Parathyroid adenoma (tissue), 2 donors: ENCODE results near the gene FRMD4A.

Experiments used
- H2AFZ ChIP-seq: fragments of 300-600 bp; sonication (generic); one replicate; pipeline ENCODE4 v1.7.0; 2017; ENCODE audit warnings: antibody characterized with exemption, mild to moderate bottlenecking
- H3K27ac ChIP-seq: fragments of 300-600 bp; sonication (generic); one replicate; pipeline ENCODE4 v1.7.0; 2017
- H3K27me3 ChIP-seq: fragments of 300-600 bp; sonication (generic); one replicate; pipeline ENCODE4 v1.7.0; 2017; ENCODE audit warnings: low read length; ENCODE audit not compliant: control insufficient read depth, insufficient read depth
- H3K36me3 ChIP-seq: fragments of 300-600 bp; sonication (generic); one replicate; pipeline ENCODE4 v1.7.0; 2017; ENCODE audit warnings: low read length; ENCODE audit not compliant: control insufficient read depth, insufficient read depth
- H3K4me1 ChIP-seq: fragments of 300-600 bp; sonication (generic); one replicate; pipeline ENCODE4 v1.7.0; 2017; ENCODE audit warnings: control low read depth
- H3K4me2 ChIP-seq: fragments of 300-600 bp; sonication (generic); one replicate; pipeline ENCODE4 v1.7.0; 2017; ENCODE audit warnings: low read length
- H3K4me3 ChIP-seq: fragments of 300-600 bp; sonication (generic); one replicate; pipeline ENCODE4 v1.7.0; 2017; ENCODE audit warnings: low read depth, low read length
- H3K79me2 ChIP-seq: fragments of 300-600 bp; sonication (generic); one replicate; pipeline ENCODE4 v1.7.0; 2017; ENCODE audit warnings: control low read depth
- H3K9ac ChIP-seq: fragments of 300-600 bp; sonication (generic); one replicate; pipeline ENCODE4 v1.7.0; 2017; ENCODE audit warnings: mild to moderate bottlenecking
- H3K9me3 ChIP-seq: fragments of 300-600 bp; sonication (generic); one replicate; pipeline ENCODE4 v1.7.0; 2017; ENCODE audit warnings: low read length; ENCODE audit not compliant: control insufficient read depth
- CTCF ChIP-seq: fragments of 300-600 bp; sonication (generic); IDR thresholded peaks from one replicate; pipeline ENCODE4 v1.7.0; 2017; ENCODE audit warnings: antibody characterized with exemption, mild to moderate bottlenecking
- donor health status: primary hyperparathyroidism.

The FRMD4A gene

GRCh38 chr10:14180911-14181566 lies 149.7 kb downstream of the FRMD4A start:
- no peaks in the 10 kb centered on the region for H3K9me3 ChIP-seq
- H3K36me3 ChIP-seq, result no peaks in the 10 kb centered on the region
- no peaks in the 10 kb centered on the region for H3K4me1 ChIP-seq
- H3K4me3 ChIP-seq, result no peak overlapping the region
- no peaks in the 10 kb centered on the region for H3K79me2 ChIP-seq
- H3K27me3 ChIP-seq, result no peaks in the 10 kb centered on the region
- TF ChIP-seq CTCF, result no peak
- no peak overlapping the region for H2AFZ ChIP-seq
- no peak overlapping the region for H3K4me2 ChIP-seq
- no peak overlapping the region for H3K9ac ChIP-seq
- H3K27ac ChIP-seq, result no peak overlapping the region

- Histone ChIP-seq H2AFZ (no peak overlapping the region), H3K4me2 (no peak overlapping the region), H3K4me3 (no peak overlapping the region), H3K4me1 (no peaks in the 10 kb centered on the region), H3K79me2 (no peaks in the 10 kb centered on the region), H3K27me3 (no peaks in the 10 kb centered on the region), H3K9me3 (no peaks in the 10 kb centered on the region), H3K36me3 (no peaks in the 10 kb centered on the region), H3K27ac (no peak overlapping the region), H3K9ac (no peak overlapping the region)
- no peak for TF ChIP-seq CTCF
Measured at GRCh38 chr10:14179251-14179650, 151.5 kb downstream of the FRMD4A start.

GRCh38 chr10:14173706-14174594 lies 156.8 kb downstream of the FRMD4A start:
- no peak for TF ChIP-seq CTCF
- H3K27ac ChIP-seq, result no peak overlapping the region
- no peaks in the 10 kb centered on the region for H3K79me2 ChIP-seq
- no peaks in the 10 kb centered on the region for H3K4me1 ChIP-seq
- H3K9me3 ChIP-seq, result no peaks in the 10 kb centered on the region
- peak overlapping the region; percentile 73 for H3K4me2 ChIP-seq
- H3K4me3 ChIP-seq, result peak overlapping the region; percentile 52
- H3K9ac ChIP-seq, result no peak overlapping the region
- H2AFZ ChIP-seq, result peak overlapping the region; percentile 69
- H3K36me3 ChIP-seq, result no peaks in the 10 kb centered on the region
- H3K27me3 ChIP-seq, result no peaks in the 10 kb centered on the region

- TF ChIP-seq CTCF, result no peak
- Histone ChIP-seq H3K4me2 (peak overlapping the region; percentile 73), H3K9ac (no peak overlapping the region), H3K79me2 (no peaks in the 10 kb centered on the region), H2AFZ (peak overlapping the region; percentile 69), H3K27ac (no peak overlapping the region), H3K27me3 (no peaks in the 10 kb centered on the region), H3K36me3 (no peaks in the 10 kb centered on the region), H3K4me3 (peak overlapping the region; percentile 52), H3K4me1 (no peaks in the 10 kb centered on the region), H3K9me3 (no peaks in the 10 kb centered on the region)
Measured at GRCh38 chr10:14173391-14173705, 157.4 kb downstream of the FRMD4A start.
